Psoas muscle (tissue), 8 donors: ENCODE results near the gene PLXNC1. TPM values are rescaled to one million over a fixed set of nuclear protein-coding genes. Genes with fewer than 3 reads are reported as not detected.

ENCODE experiments used
- ATAC-seq, 4 donors: fragments of 200-7000 bp; cut with Tn5 transposase; one replicate each; pipeline ENCODE4 v1.9.1; 2020; ENCODE audit warnings: moderate library complexity in 3 of 4, mild to moderate bottlenecking in 2 of 4
- DNase-seq, 2 donors: peaks; one replicate each; pipeline ENCODE4 v3.0.0-alpha.2; 2020
- H3K27ac ChIP-seq: fragments of 200-600 bp; one replicate; pipeline ENCODE4 v1.8.0; 2022
- H3K27me3 ChIP-seq, 3 donors: fragments of 200-600 bp in 1 of 3; one replicate each; pipeline versions ENCODE4 v1.6.1 to v1.8.0; 2013 to 2022; ENCODE audit warnings: low read length in 2 of 3, mild to moderate bottlenecking in 2 of 3, moderate library complexity in 1 of 3; ENCODE audit not compliant: insufficient read depth in 3 of 3
- H3K36me3 ChIP-seq, 2 donors: fragments of 200-600 bp in 1 of 2; one replicate each; pipeline versions ENCODE4 v1.6.1 to v1.8.0; 2013 to 2022; ENCODE audit warnings: low read depth in 1 of 2, mild to moderate bottlenecking in 1 of 2, moderate library complexity in 1 of 2; ENCODE audit not compliant: insufficient read depth in 1 of 2
- H3K4me1 ChIP-seq: fragments of 200-600 bp; one replicate; pipeline ENCODE4 v1.8.0; 2022
- H3K4me3 ChIP-seq: fragments of 200-600 bp; one replicate; pipeline ENCODE4 v1.8.0; 2022; ENCODE audit warnings: mild to moderate bottlenecking
- H3K9me3 ChIP-seq: fragments of 200-600 bp; one replicate; pipeline ENCODE4 v1.8.0; 2022
- WGBS, 3 donors: extraction: QIAGEN DNeasy Blood & Tissue Kit; methylation state at CpG; one replicate each; pipeline versions ENCODE4 v1.1.6 to v1.1.7; 2013; 5-methylcytosine and 5-hydroxymethylcytosine counted together
- intact Hi-C, 2 donors: fragments of 100-400 bp; cut with DNase I; formaldehyde crosslinking; loops; one replicate each; pipeline versions ENCODE4 v1.11.0 to v1.14.2; 2022
- polyA plus RNA-seq, 3 donors: library from polyadenylated mRNA; stranded (reverse); fragments of 200-250 nt; gene quantifications; one replicate each; pipeline ENCODE4 v1.2.3, GENCODE V29; 2013
- total RNA-seq, 4 donors: library from RNA; stranded (reverse); fragmentation: NEBNext Ultra II Directional in 2 of 4; extraction: Animal tissue kit (Norgen Biotek cat#: 25700) in 2 of 4; gene quantifications; one replicate each; pipeline versions ENCODE4 v1.2.1 to v1.2.4, GENCODE V29; 2021 to 2023
- TF ChIP-seq, protein P1 (sequence below): fragments of 200-600 bp; IDR thresholded peaks from one replicate; pipeline ENCODE4 v1.8.0; 2022; ENCODE audit warnings: antibody characterized with exemption
- donor health status: healthy with polysubstance abuse.
- donor health status: DM: no; HTN: no; CAD: no; lungs with moderate emphysema.
- donor health status: Bipolar disorder and iron deficiency.
- donor health status: healthy.
- donor health status: DM: yes; HTN: yes; CAD: no.
- donor health status: DM: no; HTN: no; CAD: no.
- donor health status: DM: no; HTN: no; CAD: no.
- donor health status: DM: yes; HTN: yes; CAD: no.

Gene PLXNC1
- total and polyA plus RNA-seq, 7 donors, result 0.18 to 4.0 (median 0.52) TPM

DNA sequence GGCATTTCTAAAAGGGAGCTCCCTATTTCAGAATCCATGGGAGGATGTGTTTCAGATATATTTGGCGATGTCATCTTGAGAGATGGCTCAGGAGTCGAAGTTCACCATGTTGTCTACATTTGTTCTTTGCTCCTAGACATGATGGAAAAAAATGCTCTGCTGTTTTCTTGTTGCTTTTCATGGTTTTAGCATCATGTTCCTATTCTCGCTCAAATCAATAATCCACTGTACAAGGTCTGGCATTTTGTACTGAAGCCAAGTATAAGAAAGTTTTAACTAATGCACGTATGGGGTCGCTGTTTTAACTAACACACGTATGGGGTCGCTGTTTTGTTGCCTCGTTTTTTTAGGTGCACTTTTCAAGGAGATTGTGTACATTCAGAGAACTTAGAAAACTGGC is 60.9 kb downstream of the PLXNC1 start:
- 72 to 73% (median 72%) methylated on average over 8 of the region's 8 CpGs for WGBS, 3 donors
- no peaks in the 10 kb centered on the region for H3K36me3 ChIP-seq
- no peak for DNase-seq
- H3K4me1 ChIP-seq, result no peaks in the 10 kb centered on the region
- intact Hi-C loops, result no loop called here
- ATAC-seq, result no peak
- no peaks in the 10 kb centered on the region for H3K27me3 ChIP-seq
- H3K27ac ChIP-seq, result no peak overlapping the region
- TF ChIP-seq, protein P1, sequence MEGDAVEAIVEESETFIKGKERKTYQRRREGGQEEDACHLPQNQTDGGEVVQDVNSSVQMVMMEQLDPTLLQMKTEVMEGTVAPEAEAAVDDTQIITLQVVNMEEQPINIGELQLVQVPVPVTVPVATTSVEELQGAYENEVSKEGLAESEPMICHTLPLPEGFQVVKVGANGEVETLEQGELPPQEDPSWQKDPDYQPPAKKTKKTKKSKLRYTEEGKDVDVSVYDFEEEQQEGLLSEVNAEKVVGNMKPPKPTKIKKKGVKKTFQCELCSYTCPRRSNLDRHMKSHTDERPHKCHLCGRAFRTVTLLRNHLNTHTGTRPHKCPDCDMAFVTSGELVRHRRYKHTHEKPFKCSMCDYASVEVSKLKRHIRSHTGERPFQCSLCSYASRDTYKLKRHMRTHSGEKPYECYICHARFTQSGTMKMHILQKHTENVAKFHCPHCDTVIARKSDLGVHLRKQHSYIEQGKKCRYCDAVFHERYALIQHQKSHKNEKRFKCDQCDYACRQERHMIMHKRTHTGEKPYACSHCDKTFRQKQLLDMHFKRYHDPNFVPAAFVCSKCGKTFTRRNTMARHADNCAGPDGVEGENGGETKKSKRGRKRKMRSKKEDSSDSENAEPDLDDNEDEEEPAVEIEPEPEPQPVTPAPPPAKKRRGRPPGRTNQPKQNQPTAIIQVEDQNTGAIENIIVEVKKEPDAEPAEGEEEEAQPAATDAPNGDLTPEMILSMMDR, result no peak
- H3K9me3 ChIP-seq, result no peaks in the 10 kb centered on the region
- no peak overlapping the region for H3K4me3 ChIP-seq

DNA sequence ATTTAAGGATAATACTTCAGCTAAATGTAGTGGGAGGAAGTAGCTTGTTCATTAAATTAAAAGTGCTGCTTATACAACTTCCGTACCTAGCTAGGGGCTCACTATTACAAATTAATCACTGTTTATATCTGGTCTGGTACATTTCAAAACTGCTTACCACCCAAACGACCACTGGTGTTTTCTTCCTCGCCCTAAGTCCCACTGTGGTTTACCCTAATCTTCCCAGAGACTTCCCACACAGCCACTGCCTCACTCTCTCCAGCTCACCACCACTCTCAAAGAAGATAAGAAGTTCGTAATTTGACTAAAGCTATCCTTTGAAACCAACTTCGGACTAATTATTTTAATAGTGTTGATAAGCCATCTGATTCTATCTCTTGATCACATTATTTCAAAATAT is 62.6 kb downstream of the PLXNC1 start:
- no peak for ATAC-seq
- Histone ChIP-seq H3K27me3 (no peaks in the 10 kb centered on the region), H3K27ac (no peak overlapping the region), H3K36me3 (no peaks in the 10 kb centered on the region), H3K9me3 (no peaks in the 10 kb centered on the region), H3K4me3 (no peak overlapping the region), H3K4me1 (no peaks in the 10 kb centered on the region)
- WGBS, 3 donors, result 70 to 78% (median 73%) methylated on average over 5 of the region's 5 CpGs
- intact Hi-C loops, result no loop called here
- no peak for DNase-seq
- TF ChIP-seq, protein P1, result no peak

DNA sequence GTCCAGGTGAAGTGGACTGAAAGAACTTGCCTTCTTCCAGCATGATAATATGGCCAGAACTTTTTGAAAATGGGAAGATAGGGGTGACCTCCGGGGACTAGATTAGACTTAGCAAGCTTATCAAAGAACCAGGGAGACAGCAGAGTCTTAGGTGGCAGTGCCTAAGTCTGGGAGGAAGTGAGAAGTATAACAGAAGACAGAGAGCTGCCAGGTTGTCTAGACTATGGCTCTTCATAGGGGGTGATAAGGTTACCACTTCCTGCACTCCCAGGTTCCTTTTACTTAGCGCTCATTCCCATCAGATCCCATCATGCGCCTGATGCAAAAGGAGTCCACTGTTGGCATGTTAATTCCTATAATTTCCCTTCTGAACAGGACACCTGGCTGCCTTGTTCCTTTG is 69.9 kb downstream of the PLXNC1 start:
- ATAC-seq (no peak), DNase-seq (no peak)
- no peaks in the 10 kb centered on the region for H3K36me3 ChIP-seq
- no peak overlapping the region for H3K27ac ChIP-seq
- H3K9me3 ChIP-seq, result no peaks in the 10 kb centered on the region
- H3K4me1 ChIP-seq, result no peaks in the 10 kb centered on the region
- intact Hi-C loops, result no loop called here
- 95 to 97% (median 96%) methylated on average over 3 of the region's 3 CpGs for WGBS, 3 donors
- H3K27me3 ChIP-seq, result no peaks in the 10 kb centered on the region
- H3K4me3 ChIP-seq, result no peak overlapping the region
- TF ChIP-seq, protein P1, result no peak

DNA sequence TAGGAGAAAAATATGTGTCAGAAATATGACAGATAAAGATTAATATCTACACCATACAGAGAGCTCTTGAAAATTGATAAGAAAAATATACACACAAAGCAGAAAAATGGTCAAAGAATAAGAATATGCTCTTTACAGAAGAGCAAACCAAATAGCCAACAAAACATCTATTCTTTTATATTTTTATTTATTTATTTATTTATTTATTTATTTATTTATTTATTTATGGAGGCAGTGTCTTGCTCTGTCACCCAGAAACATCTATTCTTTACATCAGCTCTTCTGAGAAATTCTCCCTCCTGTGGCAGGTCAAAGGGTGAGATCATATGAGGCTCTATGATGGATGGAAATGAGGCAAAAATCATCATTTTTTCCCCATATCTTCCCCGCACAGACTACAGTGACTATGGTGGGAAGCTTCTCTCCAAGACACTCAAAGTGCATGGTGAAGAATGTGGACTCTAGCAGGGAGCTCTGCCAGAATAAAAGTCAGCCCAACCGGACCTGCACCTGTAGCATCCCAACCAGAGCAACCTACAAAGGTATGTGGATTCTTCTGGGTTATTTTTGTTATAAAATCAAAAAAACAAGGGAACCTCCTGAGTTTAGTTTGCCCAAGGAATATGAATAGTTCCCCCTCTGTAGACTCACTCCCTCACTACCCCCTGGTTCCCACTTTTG is 71.4 kb downstream of the PLXNC1 start:
- no peak for ATAC-seq
- TF ChIP-seq, protein P1, result no peak
- no peaks in the 10 kb centered on the region for H3K36me3 ChIP-seq
- intact Hi-C loops, result no loop called here
- H3K4me3 ChIP-seq, result no peak overlapping the region
- no peak for DNase-seq
- 89 to 94% (median 93%) methylated on average over 2 of the region's 2 CpGs for WGBS, 3 donors
- H3K4me1 ChIP-seq, result no peaks in the 10 kb centered on the region
- no peaks in the 10 kb centered on the region for H3K9me3 ChIP-seq
- H3K27ac ChIP-seq, result no peak overlapping the region
- H3K27me3 ChIP-seq, result no peaks in the 10 kb centered on the region

DNA sequence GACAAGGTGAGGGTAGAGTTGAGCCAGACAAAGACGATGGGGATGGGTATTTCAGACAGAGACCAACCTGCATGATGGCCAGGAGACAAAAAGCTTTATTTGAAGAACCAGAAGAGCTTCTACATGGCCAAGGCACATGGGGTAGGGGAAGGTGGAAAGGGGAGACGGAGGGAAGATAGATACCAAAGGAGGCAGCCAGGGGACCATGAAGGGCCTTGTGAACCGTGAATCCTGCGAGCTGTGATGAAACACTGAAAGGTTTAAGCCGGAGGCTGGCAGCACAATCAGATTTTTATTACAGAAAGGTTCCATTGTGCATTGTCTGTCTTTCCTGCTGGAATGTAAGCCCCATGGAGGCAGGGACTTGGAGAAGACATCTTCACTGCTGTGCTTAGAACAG is 72.4 kb downstream of the PLXNC1 start:
- Histone ChIP-seq H3K9me3 (no peaks in the 10 kb centered on the region), H3K27ac (no peak overlapping the region), H3K4me1 (no peaks in the 10 kb centered on the region), H3K4me3 (no peak overlapping the region), H3K36me3 (no peaks in the 10 kb centered on the region), H3K27me3 (no peaks in the 10 kb centered on the region)
- no peak for DNase-seq
- TF ChIP-seq, protein P1, result no peak
- ATAC-seq, result no peak
- WGBS, 3 donors, result 80 to 93% (median 88%) methylated on average over 5 of the region's 5 CpGs
- intact Hi-C loops, result no loop called here
